ENCODE results near the gene TUBB2A. TPM values are rescaled to one million over a fixed set of nuclear protein-coding genes. Genes with fewer than 3 reads are reported as not detected.
"Not testable (repeated sequence)": the region's sequence is repeated elsewhere in the genome, so short reads cannot be mapped to it uniquely, and the experiment has no call there.

TUBB2A gene
- total RNA-seq, 2 experiments from 2014 or later = 24.8 to 42.1 TPM

GRCh38 chr6:3162067-3162497 is 4.7 kb upstream of the TUBB2A start:
- peak; percentile 24 for DNase-seq (ENCODE audit: low spot score)
- H3K27ac ChIP-seq (ENCODE audit: low read depth, low read length, poor library complexity, severe bottlenecking) = peak overlapping the region; percentile 78
- H4K20me1 ChIP-seq (ENCODE audit: insufficient read depth, low read length) = no peaks in the 10 kb centered on the region
- H3K9me2 ChIP-seq (ENCODE audit: insufficient read depth, low read length) = no peaks in the 10 kb centered on the region
- ChIA-PET CTCF (ENCODE audit: unreplicated experiment) (interaction anchor here (0.8 to 2.1 kb wide), 4 partner anchors 10 to 89 kb away, joined by 3 to 7 read pairs (median 4); no protein-coding TSS in a partner anchor), POLR2A (interaction anchor here (0.6 to 1.6 kb wide), 11 partner anchors 10 to 1700 kb away, joined by 3 to 10 read pairs (median 4); partner anchors contain the start of gene PSMG4)
- peaks cover 43% of the 10 kb centered on the region for H3K4me1 ChIP-seq (ENCODE audit: insufficient read depth, low read length, poor library complexity, severe bottlenecking)
- peak overlapping the region; percentile 99 for H3K4me2 ChIP-seq (ENCODE audit: low read length)
- H3K79me2 ChIP-seq (ENCODE audit: insufficient read depth, low read depth, low read length) = no peaks in the 10 kb centered on the region
- BruUV-seq (replicated peaks) = no TSS peak
- no peaks in the 10 kb centered on the region for H3K36me3 ChIP-seq (ENCODE audit: insufficient read depth, low read length)
- H2AFZ ChIP-seq (ENCODE audit: low read length) = peak overlapping the region; percentile 97; the same call in 1 of the 2 replicates
- peak overlapping the region; percentile 83 for H3K4me3 ChIP-seq (ENCODE audit: low read depth, low read length, poor library complexity, severe bottlenecking)
- intact Hi-C loops (cut with micrococcal nuclease; ENCODE audit: unreplicated experiment) = loop anchor here (1.0 to 5.0 kb wide), 6 partner anchors 35 to 395 kb away; partner anchors contain the start of genes PSMG4, RIPK1 and WRNIP1
- TF ChIP-seq EZH2phosphoT487 (IDR thresholded peaks at IDR 0.05; ENCODE audit: borderline replicate concordance, low read depth, low read length) = no peak
- TF ChIP-seq CTCF (conservative IDR thresholded peaks at IDR 0.05; ENCODE audit: low read length) = no peak
- no peaks in the 10 kb centered on the region for H3K9me3 ChIP-seq (ENCODE audit: low read length)

DNA sequence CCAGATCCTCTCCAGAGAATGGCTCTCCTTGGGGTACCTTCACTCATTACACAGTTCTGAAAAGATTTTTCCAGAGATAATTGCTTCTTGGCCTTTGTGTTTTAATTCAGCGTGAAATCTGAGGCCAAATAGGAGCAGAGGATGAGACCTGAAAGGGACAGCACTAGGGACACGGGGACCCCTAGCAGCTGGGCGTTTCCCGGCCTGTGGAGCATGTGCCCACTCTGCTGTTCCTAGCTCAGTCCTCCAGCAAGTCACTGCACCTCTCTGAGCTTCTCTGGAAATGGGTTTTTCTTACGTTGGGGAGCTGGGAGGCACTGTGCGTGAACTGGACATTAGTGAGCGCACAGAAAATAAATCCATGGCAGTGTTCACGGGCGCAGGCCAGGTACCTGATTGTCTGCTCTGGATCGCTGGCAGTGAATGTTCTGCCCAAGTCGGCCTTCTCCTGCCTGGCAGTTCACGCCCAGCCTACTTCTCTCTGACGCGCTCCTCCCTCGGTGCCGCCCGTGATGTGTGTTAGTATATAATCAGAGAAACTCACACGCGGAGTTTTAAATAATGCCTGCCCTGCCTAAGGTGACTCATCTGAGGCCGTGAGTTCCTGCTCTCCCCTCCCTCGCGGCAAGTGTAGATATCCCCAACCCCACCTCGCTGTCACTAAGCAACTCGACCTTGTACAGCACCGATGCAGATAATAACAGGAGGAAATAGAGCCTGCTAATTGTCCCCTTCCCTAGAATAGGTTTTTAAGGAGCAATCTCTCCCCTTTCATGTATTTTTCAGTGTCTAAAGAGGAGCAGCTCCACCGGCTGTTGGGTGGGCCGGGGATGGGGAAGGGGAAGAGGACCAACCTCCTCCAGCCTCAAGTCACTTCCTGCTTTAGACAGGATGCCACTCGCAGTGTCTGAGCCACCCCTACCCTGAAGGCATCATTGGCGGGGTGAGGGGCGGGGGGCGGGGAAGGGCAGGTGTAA is 2.7 kb upstream of the TUBB2A start:
- Histone ChIP-seq H3K4me2 (ENCODE audit: low read length) (peak overlapping the region; percentile 23; the same call in 1 of the 2 replicates), H3K4me1 (ENCODE audit: insufficient read depth, low read length, poor library complexity, severe bottlenecking) (peaks cover 49% of the 10 kb centered on the region), H4K20me1 (ENCODE audit: insufficient read depth, low read length) (no peaks in the 10 kb centered on the region), H3K9me3 (ENCODE audit: low read length) (no peaks in the 10 kb centered on the region), H3K4me3 (ENCODE audit: low read depth, low read length, poor library complexity, severe bottlenecking) (no peak overlapping the region), H3K27ac (ENCODE audit: low read depth, low read length, poor library complexity, severe bottlenecking) (no peak overlapping the region), H3K79me2 (ENCODE audit: insufficient read depth, low read depth, low read length) (no peaks in the 10 kb centered on the region), H3K9me2 (ENCODE audit: insufficient read depth, low read length) (no peaks in the 10 kb centered on the region), H2AFZ (ENCODE audit: low read length) (no peak overlapping the region; the same call in 1 of the 2 replicates), H3K36me3 (ENCODE audit: insufficient read depth, low read length) (no peaks in the 10 kb centered on the region)
- no TSS peak for BruUV-seq (replicated peaks)
- ChIA-PET CTCF (ENCODE audit: unreplicated experiment) (no interaction called here), POLR2A (interaction anchor here (0.8 kb wide), 1 partner anchor 69 kb away, joined by 3 read pairs; no protein-coding TSS in a partner anchor)
- peak; percentile 51 for DNase-seq (ENCODE audit: low spot score)
- intact Hi-C loops (cut with micrococcal nuclease; ENCODE audit: unreplicated experiment) = loop anchor here (5.0 kb wide), 2 partner anchors 77 to 393 kb away; partner anchors contain the start of gene WRNIP1
- TF ChIP-seq EZH2phosphoT487 (IDR thresholded peaks at IDR 0.05; ENCODE audit: borderline replicate concordance, low read depth, low read length) (no peak), CTCF (conservative IDR thresholded peaks at IDR 0.05; ENCODE audit: low read length) (no peak)

- CTCF ChIA-PET (ENCODE audit: unreplicated experiment) = interaction anchor here (0.7 kb wide), 1 partner anchor 95 kb away, joined by 3 read pairs; no protein-coding TSS in a partner anchor
Observed at GRCh38 chr6:3156184-3157130, 887 bp downstream of the TUBB2A start.

GRCh38 chr6:3155416-3155815 is 1.9 kb downstream of the TUBB2A start:
- H3K79me2 ChIP-seq (ENCODE audit: insufficient read depth, low read depth, low read length); H4K20me1 ChIP-seq (ENCODE audit: insufficient read depth, low read length); H2AFZ ChIP-seq (ENCODE audit: low read length); BruUV-seq (replicated peaks); intact Hi-C loops (cut with micrococcal nuclease; ENCODE audit: unreplicated experiment); DNase-seq (ENCODE audit: low spot score); H3K36me3 ChIP-seq (ENCODE audit: insufficient read depth, low read length); H3K4me2 ChIP-seq (ENCODE audit: low read length); H3K27ac ChIP-seq (ENCODE audit: low read depth, low read length, poor library complexity, severe bottlenecking); H3K9me2 ChIP-seq (ENCODE audit: insufficient read depth, low read length); H3K4me3 ChIP-seq (ENCODE audit: low read depth, low read length, poor library complexity, severe bottlenecking); H3K9me3 ChIP-seq (ENCODE audit: low read length): not testable (repeated sequence)
- ChIA-PET CTCF (ENCODE audit: unreplicated experiment) (interaction anchor here (0.7 kb wide), 1 partner anchor 298 kb away, joined by 3 read pairs; no protein-coding TSS in a partner anchor), POLR2A (interaction anchor here (1.2 kb wide), 1 partner anchor 96 kb away, joined by 3 read pairs; no protein-coding TSS in a partner anchor)
- peaks cover 44% of the 10 kb centered on the region for H3K4me1 ChIP-seq (ENCODE audit: insufficient read depth, low read length, poor library complexity, severe bottlenecking)

More at GRCh38 chr6:3156184-3157130, 887 bp downstream of the TUBB2A start:
- H3K9me3 ChIP-seq (ENCODE audit: low read length); intact Hi-C loops (cut with micrococcal nuclease; ENCODE audit: unreplicated experiment); H3K9me2 ChIP-seq (ENCODE audit: insufficient read depth, low read length); BruUV-seq (replicated peaks); H3K79me2 ChIP-seq (ENCODE audit: insufficient read depth, low read depth, low read length); H3K36me3 ChIP-seq (ENCODE audit: insufficient read depth, low read length); H3K27ac ChIP-seq (ENCODE audit: low read depth, low read length, poor library complexity, severe bottlenecking); H4K20me1 ChIP-seq (ENCODE audit: insufficient read depth, low read length): not testable (repeated sequence)
- peak; percentile 30 for DNase-seq (ENCODE audit: low spot score)
- peak overlapping the region; percentile 100 for H3K4me2 ChIP-seq (ENCODE audit: low read length)
- H3K4me1 ChIP-seq (ENCODE audit: insufficient read depth, low read length, poor library complexity, severe bottlenecking) = peaks cover 51% of the 10 kb centered on the region
- peak overlapping the region; percentile 91 for H3K4me3 ChIP-seq (ENCODE audit: low read depth, low read length, poor library complexity, severe bottlenecking)
- POLR2A ChIA-PET = interaction anchor here (0.5 to 1.4 kb wide), 6 partner anchors 9 to 128 kb away, joined by 3 to 7 read pairs (median 3); no protein-coding TSS in a partner anchor
- peak overlapping the region; percentile 91 for H2AFZ ChIP-seq (ENCODE audit: low read length)

Data from OCI-LY7 (cell line).